ENCODE results near the gene RIMS4.

RIMS4 gene

DNA sequence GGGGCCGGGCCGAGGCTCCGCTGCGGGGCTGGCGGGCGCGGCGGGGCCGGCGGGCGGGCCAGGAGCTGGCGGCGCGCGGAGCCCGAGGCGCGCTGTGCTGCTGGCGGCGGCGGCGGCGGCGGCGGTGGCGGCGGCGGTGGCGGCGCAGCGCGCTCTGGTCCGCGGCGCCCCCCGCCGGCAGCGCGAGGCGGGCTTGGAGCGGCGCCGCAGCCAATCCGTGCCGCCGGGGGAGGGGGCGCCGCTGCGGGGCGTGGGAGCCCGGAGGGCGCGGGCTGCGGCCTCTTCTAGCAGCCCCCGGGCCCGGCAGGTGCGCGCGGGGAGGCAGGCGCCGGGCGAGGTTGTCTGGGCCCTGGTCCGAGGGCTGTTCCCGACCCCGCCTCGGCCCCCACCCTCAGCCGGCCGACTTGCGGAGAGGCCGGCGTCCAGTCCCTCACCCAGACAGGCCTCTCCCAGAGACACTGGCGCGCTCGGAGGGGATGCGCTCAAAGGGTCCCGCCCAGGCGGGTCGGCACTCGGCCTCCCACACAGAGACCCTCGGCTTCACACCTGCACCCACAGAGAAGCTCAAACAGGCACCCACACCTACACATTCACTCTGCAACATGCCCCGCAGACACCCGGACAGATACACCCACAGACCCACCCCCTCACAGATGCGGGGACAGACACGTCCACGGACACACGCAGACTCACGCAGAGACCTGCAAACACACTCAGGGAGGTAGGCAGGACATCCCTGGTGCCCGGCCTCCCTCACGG lies at the start of gene RIMS4:
RIMS4 (minus strand) TSS at position 156 of the 759 bp plus-strand sequence. CDS start 275 bp downstream, outside the sequence.
- DNase-seq = no peak

DNA sequence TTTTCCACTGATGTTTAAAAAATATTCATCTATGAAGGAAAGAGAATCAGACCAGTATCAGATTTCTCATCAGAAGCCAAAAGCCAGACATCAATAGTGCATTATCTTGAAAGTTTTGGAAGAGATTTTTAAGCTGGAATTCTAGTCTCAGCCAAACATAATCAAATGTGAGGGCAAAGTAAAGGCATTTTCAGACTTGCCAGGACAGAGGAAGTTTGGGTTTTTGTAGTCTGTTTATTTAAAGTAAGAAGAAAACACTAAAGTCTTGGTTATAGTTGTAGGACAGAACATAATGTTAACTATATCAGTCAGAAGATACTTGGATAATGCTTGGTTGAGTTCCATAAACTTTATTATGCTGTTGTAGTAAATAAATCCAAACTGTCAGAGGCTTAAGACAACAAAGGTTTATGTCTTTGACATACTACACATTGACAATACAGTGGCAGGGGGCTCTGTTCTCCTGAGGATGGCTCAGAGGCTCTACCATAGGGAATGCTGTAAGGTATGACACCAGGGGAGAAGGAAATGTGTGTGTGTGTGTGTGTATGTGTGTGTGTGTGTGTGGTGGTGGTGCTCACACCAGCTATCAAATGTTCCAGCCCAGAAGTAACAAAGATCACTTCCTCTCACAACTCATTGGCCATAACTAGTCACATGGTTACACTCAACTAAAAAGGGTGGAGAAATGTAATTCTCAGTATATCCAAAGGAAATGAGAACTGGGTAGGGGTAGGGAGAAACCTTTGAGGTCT lies 48.4 kb upstream of the RIMS4 start:
- no peak for DNase-seq

DNA sequence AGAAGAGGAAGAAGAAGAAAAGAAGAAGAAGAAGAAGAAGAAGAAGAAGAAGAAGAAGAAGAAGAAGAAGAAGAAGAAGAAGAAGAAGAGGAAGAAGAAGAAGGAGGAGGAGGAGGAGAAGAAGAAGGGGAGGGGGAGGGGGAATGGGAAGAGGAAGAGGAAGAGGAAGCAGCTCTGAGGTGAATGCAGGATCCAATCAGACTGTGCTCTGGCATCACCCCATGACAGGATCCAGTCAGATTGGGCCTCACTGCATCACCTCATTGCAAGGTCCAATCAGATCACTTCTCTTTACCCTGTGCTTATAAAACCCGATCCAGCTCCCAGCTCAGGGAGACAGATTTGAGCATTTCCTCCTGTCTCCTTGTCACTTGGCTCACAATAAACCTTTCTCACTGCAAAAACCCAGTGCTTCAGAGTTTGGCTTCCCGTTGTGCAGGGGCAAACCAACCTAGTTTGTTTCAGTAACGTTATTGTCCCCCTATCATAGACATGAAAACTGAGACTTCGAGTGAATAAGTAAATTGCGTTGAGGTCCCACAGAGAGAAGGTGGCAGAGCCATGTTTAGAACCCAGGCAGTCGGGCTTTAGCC lies 46.6 kb upstream of the RIMS4 start:
- DNase-seq = no peak

DNA sequence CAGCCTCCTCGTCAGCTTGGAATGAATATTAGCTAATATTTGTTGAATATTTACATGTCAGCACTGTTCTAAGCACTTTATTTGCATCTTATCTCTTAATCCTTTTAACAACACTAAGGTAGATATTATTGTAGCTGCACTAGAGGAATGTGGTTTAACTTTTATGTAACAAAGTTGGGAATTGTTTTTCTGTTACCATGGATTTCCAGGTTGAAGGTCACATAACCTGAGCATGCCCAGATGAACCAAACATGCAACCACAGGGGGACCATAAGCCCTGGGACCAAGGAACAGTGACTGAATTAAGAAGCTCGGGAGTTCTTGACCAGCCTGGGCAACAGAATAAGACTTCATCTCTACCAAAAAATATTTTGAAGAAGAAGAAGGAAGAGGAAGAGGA lies 46.1 kb upstream of the RIMS4 start:
- no peak for DNase-seq

DNA sequence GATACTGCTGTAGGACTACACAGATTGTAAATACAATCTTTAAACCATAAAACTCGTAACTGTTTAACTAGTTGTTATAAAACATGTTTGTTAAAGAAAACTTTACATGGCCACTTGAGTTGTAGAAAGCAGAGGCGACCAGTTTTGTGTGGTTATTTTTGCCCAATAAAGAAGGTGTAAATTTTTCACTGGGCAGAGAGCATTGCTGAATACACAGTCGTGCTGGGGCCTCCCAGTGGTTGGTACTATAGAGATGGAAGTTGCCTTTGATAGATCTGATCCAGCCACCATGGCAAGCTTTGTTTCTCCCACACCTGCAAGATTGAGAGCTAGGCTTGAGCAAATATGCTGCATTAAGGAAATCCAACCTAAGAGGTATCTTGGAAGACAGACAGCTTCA lies 41.2 kb upstream of the RIMS4 start:
- no peak for DNase-seq

DNA sequence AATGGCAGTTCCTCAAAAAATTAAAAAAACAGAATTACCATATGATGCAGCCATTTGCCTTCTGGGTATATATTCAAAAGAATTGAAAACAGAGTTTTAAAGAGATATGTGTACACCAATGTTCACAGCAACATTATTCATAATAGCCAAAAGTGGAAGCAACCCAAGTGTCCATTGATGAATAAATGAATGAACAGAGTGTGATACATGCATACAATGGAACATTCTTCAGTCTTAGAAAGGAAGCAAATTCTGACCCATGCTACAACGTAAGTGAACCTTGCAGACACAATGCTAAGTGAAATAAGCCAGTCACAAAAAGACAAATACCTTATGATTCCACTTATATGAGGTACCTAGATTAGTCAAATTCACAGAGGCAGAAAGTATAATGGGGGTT lies 40.5 kb upstream of the RIMS4 start:
- no peak for DNase-seq

DNA sequence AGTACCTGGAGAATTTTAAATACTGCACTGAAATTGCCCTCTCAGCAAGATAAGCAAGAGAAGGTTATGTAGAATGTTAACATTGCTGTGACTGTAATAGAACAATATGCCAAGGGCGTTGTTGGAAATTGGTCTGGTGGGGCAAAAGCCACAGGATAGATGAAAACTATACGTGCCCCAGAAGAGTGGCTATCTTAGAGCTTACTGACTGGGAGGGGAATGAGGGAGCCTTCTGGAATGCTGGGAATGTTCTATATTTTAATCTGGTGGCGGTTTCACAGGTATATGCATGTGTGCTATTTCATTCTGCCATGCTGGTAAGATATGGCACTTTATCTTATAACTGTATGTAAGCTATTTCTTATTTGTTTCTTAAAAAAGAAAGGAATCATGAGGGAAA lies 39.9 kb upstream of the RIMS4 start:
- DNase-seq = no peak

DNA sequence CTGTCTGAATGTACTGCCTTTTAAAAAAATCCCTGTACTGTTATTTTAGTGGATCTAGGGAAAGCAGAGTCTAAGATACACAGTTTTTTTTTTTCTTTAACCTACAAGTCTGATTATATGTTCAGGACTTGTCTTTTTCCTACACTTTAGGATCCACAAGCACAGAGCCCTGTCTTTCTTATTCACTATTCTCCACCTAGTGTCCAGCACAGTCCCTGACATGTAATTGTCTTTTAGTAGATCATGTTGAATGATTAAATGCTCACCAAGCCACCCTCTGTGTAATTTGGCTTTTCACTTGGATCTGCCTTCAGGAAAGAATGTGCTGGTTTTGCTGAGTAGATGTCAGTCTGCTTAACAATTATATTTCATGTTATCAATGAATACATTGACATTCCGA lies 39.4 kb upstream of the RIMS4 start:
- no peak for DNase-seq

DNA sequence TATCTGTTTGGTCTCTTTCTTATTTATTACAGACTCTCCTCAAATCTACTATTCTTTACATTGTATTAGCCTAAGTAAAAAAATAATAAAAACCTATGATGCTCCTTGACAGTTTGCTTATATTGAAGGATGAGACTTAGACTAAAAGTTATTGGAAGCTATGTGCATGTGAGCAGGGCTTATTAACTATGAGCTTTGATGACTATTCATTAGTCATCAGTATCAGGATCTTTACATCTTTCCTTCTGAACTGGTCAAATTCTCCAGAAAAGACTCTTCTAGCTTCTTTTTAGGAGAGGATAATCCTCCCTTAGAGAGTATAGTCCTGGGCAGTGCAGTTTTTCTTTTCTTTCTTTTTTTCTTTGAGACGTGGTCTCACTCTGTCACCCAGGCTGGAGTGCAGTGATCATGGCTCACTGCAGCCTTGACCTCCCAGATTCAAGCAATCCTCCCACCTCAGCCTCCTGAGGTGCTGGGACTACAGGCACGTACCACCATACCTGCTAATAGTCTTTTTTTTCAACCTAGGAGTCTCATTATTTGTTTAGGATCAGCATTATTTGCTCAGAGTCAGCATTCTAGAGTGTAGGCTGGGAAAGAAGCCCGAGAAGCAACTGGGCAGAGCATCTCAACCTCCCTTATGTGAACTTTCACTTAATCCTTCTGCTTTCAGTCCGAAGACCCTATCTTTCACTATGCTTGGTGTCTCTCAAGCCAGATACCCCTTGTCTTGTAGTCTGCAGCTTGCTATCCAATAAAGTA lies 38.1 kb upstream of the RIMS4 start:
- no peak for DNase-seq

DNA sequence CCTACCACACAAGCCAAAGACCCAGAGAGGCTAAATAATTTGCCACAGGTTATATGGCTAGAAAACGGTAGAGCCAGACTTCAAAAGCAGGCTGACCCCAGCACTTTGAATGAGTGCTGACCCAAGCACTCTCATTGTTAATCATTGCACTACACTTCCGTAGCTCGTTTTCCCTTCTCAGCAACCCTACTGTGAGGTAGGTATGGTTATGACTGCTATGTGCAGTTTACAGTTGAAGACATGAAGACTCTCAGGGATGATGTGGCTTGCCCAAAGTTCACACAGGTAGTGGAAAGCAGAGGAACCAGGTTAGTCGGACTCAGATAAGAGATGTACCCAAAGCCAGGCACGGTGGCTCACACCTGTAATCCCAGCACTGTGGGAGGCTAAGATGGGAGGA lies 33.5 kb upstream of the RIMS4 start:
- no peak for DNase-seq

DNA sequence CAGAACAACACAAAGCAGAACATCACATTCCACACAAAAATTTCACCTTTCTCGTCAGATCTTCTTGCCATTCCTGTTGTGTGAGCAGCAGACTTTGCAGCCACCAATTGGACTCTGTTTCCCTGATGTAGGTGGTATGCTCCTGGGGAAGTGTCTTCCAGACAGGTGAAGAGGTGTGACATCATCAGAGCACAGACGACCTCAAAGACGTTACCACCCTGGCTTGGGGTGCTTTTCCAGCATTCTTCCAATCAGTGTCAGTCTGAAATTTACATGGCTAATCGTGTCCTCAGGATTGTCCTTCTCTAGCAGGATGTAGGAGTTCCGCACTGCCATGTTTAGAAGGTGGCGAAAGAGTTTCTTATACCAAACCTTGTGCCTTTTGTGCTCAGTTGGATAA lies 31.6 kb upstream of the RIMS4 start:
- DNase-seq = no peak

DNA sequence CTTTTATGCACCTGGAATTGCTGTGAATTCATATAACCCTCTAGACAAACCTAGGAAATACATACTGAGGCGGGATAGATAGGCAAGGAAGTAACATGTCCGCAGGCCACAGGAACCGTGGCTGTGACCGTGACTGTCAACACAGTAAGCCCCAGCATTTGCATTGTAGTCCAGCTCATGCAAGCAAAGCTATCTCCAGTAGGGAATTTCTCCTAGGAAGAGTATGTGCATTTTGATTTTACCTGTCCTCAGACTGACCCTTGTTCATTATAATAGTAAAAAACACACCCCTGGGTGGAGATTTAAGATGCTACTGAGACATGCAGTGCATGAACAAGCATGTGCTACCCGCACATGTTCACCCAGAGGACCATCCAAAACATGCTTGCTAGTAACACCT lies 30.5 kb upstream of the RIMS4 start:
- DNase-seq = no peak

DNA sequence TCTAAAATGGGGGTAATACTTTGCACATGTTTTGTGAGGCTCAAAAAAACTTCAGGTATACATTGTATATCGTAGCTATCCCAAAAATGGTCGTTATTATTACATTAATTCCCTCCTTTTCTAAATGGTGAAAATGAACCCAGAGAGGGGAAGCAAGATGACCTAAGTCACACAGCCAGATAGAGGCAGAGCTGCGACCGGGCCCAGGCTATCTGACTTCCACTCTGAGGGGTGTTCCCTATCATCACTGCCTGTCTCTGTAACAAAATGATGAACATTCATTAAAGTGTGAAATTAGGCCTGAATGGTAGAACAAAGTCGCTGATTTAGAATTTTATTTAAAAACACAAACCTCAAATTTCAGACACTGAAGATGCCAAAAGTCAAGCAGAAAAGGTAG lies 29.1 kb upstream of the RIMS4 start:
- DNase-seq = no peak

DNA sequence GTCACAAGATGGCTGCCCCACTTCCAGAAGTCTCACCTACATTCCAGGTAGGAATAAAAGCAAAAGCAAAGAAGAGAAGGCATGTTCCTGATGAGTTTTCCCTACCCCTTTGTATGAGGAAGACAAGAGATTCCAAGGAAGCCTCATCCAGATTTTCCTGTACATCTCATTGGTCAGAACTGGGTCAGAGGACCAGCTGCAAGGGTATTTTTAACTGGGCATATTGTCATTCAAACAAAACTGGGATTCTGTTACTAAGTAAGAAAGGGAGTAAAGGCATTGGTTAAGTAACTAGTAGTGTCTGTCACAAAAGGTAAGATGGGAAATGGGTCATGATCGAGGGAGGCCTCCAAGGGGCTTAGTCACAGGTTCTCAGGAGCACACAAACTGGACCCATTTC lies 28.2 kb upstream of the RIMS4 start:
- DNase-seq = no peak

DNA sequence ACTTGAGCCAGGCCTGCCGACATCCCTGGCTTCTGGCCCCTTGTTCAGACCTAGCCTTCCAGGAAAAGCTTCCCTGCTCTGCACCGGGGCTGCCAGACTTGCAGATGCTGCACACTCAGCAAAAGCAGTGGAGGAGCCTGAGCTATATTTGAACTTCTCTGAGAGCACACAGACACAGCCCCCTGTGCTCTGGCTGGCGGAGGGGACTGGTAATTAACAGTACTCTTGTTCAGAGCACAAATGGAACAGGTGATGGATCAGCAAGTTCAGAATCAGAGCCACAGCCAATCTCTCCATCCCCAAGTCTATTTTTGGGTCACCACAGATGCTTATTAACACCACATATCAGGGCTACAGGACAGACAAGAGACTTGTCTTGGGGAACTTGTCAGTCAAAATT lies 27.6 kb upstream of the RIMS4 start:
- no peak for DNase-seq

DNA sequence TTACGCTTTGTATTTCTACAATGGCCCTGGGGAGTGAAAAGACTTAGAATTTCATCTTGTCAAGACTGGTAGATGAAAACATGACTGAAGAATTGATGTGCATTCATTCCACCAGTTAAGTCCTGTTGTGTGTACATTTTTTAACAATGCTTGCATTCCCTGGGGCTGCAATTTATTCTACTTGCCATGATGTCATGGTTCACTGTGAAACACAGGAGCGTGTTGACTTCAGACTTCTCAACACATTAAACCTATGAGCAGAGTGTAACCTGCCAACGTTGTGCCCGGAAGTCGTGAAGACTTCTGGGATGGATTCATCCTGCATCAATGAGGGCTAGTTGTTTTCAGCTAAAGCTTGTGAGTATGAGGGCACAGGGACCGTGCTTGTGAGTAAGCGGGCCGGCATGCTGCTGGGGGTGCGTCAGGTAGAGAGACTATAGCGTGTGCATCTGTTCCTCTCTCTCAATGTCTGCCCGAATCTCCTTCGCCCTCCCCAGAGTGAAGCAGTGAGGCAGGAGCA lies 26.3 kb upstream of the RIMS4 start:
- no peak for DNase-seq

DNA sequence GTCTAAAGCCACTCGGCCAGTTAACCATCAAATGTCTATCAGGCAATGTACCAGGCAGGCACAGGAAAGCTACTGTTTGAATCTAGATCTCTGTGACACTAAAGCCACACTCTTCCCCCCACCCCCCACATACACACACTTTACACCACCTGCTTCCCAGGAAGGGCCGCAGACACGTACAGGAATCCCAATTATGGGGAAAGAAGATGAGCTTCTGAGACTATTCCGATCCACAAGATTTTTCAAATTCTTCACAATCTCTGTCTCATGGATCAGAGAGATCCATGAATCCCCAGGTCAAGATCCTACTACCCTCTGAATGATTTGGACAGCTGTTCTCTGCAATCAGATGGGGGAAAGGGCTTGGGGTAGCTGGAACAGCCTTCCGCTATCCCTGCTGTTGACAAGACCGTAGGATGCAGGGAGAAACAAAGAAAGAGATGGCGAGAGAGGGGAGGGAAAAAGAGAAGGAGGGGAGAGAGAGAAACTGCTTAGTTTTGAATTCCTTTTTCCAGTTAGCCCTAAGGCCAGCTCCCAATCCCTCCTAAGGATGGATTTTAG lies 25.4 kb upstream of the RIMS4 start:
- no peak for DNase-seq

DNA sequence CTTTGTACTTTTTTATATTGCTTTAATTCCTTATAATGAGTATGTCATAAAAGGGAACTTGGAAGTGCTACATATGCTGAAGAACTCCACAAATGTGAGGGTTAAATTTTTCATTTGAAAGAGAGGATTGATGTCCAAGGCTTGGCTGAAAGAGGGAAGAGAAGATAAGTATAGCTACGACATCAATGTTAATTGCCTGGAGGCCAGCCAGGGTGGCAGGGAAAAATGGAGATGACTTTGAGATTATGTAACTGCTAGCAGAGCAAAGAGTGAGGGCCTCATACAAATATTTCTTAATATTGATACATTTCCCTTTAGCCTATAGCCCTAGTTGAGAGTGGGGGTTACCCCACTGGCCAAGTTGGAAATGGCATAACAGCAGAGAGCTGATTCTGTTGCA lies 24.8 kb upstream of the RIMS4 start:
- no peak for DNase-seq

DNA sequence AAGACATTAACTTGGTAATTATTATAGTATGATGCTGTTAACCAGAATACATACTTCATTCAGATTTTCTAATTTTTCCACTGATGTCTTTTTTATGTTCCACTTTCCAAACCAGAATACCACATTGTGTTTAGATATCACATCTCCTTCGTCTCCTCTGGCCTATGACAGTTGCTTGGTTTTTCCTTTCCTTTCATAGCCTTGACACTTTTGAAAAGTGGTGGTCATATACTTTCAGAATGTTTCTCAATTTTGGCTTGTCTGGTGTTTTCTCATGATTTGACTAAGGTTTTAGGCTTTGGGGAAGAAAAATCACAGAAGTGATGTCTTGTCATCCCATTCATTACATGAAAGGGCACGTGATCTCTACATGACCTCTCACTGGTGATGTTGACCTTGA lies 24.3 kb upstream of the RIMS4 start:
- DNase-seq = no peak

DNA sequence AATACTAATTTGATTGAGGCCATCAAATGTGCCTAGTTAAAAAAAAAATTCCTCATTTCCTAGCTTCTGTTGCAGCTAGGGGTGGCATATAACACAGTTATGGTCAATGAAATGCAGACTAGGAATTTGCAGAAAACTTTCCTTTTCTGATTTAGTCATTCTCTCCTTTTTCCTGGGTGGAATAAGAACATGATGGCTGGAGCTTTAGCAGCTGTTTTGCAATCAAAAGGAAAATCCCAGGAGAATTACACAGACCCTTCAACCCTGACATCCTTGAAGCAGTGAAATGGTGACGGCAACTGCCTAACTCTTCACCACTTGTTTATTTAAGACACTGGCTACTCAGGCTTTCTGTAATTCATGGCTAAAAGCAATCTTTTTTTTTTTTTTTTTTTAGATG lies 23.1 kb upstream of the RIMS4 start:
- DNase-seq = no peak

DNA sequence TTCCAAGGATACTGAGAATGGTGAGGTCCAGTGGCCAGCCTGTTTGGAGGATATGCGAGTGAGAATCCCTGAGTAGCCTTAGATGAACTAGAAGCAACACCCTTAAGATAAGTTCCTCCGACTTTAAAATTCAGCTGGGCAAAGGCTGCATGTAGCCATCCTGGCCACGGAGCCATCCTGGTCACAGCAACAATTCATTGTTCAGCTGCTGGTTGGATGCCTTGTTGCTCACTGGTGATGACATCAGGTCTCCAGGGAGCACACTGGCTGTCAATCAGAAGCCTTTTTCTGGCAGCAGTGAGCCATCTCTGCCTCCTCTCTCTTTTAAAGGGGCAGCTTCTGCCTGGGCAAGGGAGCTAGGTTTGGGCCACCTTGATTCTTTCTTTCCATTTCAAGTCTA lies 22.4 kb upstream of the RIMS4 start:
- DNase-seq = no peak

DNA sequence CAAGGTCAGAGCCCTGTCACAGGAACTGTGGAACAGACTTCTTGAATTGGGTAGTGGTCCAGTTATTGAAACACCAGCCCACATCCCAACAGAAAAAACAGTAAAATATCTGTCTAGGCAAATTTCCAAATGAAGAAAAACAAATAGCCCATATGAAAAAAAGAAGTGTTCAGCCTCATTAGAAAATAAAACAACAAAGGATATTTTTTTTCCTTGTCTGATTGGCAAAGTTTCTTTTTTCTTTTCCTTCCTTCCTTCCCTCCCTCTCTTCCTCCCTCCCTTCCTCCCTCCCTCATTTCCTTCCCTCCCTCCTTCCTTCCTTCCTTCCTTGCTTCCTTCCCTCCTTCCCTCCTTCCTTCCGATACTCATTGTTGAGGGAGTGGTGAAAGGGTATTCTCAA lies 20.6 kb upstream of the RIMS4 start:
- no peak for DNase-seq

DNA sequence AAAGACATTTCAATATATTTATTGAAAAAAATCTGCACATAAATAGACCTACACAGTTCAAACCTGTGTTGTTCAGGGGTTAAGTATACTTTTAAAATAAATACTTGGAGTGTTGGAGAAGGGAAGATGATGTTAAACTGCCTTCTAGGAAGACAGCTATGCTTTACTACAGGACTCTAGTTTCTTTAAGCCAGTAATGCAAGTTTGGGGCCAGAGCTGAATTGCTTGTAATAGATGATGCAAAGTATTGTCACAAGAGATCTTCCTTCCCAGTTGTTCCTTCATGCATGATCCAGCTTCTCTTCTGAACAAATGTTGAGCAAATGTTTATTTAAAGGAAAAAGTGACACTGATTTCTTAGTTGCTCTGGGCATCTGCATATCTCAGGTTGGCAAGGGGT lies 20.2 kb upstream of the RIMS4 start:
- DNase-seq = no peak
